Brain microvascular endothelial cell (primary cell): ENCODE data around the gene OR2H1.

Source experiments
- DNase-seq: peaks from one replicate; pipeline ENCODE4 v3.0.0-alpha.2; 2020
- H3K27ac ChIP-seq: fragments of 250-450 bp; sonication (Bioruptor Pico); 2 replicates; pipeline ENCODE4 v1.5.1; 2020; ENCODE audit warnings: mild to moderate bottlenecking, moderate library complexity
- H3K27me3 ChIP-seq: fragments of 250-450 bp; sonication (Bioruptor Pico); replicated peaks from 2 replicates; pipeline ENCODE4 v1.5.1; 2020; ENCODE audit warnings: mild to moderate bottlenecking
- H3K36me3 ChIP-seq: fragments of 250-450 bp; sonication (Bioruptor Pico); replicated peaks from 2 replicates; pipeline ENCODE4 v1.5.1; 2020; ENCODE audit warnings: mild to moderate bottlenecking
- H3K4me3 ChIP-seq: 2 replicates; pipeline ENCODE4 v1.5.1; 2011; ENCODE audit warnings: low read depth, mild to moderate bottlenecking, control low read depth, low read length, moderate library complexity
- in situ Hi-C: cut with HindIII; loops from 2 replicates; pipeline ENCODE4 v1.10.0; 2017; ENCODE audit warnings: low sequenced_read_pairs, low pct_ligation_motif_present
- TF ChIP-seq, protein P1 (sequence below): IDR thresholded peaks from 2 replicates; pipeline ENCODE4 v1.5.1; 2011; ENCODE audit warnings: low read depth, mild to moderate bottlenecking, moderate library complexity, low read length, control low read depth, inconsistent platforms; ENCODE audit errors: missing control alignments

The OR2H1 gene

DNA sequence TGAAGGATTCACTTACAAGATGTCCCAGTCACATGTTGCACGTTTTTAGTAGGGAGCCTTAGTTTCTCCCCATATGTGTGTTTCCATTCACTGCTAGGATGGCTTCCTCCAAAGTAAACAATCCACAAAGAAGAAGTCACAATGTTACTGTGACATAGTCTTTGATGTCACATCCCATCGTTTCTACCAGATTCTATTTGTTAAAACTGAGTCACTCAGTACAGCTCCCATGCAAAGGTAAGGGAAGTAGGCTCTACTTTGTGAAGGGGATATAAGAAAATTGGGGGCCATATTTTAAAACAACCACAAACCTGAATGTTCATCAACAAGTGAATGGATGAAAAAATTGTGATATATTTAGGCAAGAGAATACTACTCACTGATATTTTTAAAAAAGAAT lies at the start of gene OR2H1, which contains the start of gene OR11A1:
OR2H1 (plus strand) TSS at position 185 of the 400 bp plus-strand sequence. CDS start 4,615 bp downstream, outside the sequence.
OR11A1 (minus strand) TSS at position 101 of the 400 bp plus-strand sequence. CDS start 29,430 bp downstream, outside the sequence.
- no peak for DNase-seq
- in situ Hi-C loops, result no loop called here

DNA sequence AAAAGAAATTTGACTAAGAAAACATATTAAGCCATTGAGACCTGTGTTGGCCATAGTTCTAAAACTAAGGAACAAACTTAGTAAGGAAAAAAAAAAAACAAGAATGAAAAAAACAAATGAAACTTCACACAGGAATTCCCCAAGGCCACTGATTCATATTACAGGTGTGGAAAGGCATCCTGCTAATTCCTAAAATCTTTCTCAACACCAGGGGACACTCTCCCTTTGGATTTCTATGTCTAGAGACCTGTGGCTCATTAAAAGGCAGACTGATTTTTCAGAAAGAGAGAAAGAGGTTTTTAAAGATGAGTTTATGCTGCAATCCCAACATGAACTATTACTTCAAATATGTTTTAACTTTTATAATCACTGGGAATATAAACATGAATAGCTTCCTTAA lies 42.4 kb upstream of the OR2H1 start, which contains the start of gene OR12D1:
OR12D1 (plus strand) TSS at position 341 of the 400 bp plus-strand sequence.
- no peak within 1 kb of the TSS for H3K4me3 ChIP-seq
- H3K36me3 ChIP-seq, result no peaks in the 10 kb centered on the region
- H3K27ac ChIP-seq, result no peak within 1 kb of the TSS
- no peaks in the 10 kb centered on the region for H3K27me3 ChIP-seq
- no peak for DNase-seq
- in situ Hi-C loops, result no loop called here
- TF ChIP-seq, protein P1, sequence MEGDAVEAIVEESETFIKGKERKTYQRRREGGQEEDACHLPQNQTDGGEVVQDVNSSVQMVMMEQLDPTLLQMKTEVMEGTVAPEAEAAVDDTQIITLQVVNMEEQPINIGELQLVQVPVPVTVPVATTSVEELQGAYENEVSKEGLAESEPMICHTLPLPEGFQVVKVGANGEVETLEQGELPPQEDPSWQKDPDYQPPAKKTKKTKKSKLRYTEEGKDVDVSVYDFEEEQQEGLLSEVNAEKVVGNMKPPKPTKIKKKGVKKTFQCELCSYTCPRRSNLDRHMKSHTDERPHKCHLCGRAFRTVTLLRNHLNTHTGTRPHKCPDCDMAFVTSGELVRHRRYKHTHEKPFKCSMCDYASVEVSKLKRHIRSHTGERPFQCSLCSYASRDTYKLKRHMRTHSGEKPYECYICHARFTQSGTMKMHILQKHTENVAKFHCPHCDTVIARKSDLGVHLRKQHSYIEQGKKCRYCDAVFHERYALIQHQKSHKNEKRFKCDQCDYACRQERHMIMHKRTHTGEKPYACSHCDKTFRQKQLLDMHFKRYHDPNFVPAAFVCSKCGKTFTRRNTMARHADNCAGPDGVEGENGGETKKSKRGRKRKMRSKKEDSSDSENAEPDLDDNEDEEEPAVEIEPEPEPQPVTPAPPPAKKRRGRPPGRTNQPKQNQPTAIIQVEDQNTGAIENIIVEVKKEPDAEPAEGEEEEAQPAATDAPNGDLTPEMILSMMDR, result peak; percentile 27

More for the DNA sequence above, at the start of gene OR2H1, which contains the start of gene OR11A1:
- no peaks in the 10 kb centered on the region for H3K27me3 ChIP-seq
- no peak within 1 kb of the TSS for H3K4me3 ChIP-seq
- H3K36me3 ChIP-seq, result no peaks in the 10 kb centered on the region
- no peak within 1 kb of the TSS for H3K27ac ChIP-seq
- TF ChIP-seq, protein P1, result no peak

DNA sequence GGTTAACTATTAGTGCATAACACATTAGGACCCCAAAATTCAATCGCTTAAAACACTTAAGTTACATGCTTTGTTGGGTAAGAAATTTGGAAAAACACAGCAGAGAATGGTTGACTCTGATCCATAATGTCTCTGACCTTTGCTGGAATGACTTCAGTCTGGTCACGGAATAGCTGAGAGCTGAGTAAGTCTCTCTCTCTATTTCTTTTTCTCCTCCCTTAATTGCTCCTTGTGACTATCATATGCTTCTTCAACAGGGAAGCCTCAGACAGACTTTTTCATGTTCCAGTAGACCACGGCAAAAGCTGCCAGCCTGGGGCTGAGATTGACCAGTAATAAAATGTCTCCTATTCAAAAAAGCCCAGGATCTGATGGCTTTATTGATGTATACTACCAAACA lies 37.4 kb upstream of the OR2H1 start:
- in situ Hi-C loops, result no loop called here
- Histone ChIP-seq H3K27me3 (no peaks in the 10 kb centered on the region), H3K27ac (peak overlapping the region; percentile 87), H3K4me3 (no peak overlapping the region), H3K36me3 (no peaks in the 10 kb centered on the region)
- peak; percentile 60 for DNase-seq
- TF ChIP-seq, protein P1, result no peak

DNA sequence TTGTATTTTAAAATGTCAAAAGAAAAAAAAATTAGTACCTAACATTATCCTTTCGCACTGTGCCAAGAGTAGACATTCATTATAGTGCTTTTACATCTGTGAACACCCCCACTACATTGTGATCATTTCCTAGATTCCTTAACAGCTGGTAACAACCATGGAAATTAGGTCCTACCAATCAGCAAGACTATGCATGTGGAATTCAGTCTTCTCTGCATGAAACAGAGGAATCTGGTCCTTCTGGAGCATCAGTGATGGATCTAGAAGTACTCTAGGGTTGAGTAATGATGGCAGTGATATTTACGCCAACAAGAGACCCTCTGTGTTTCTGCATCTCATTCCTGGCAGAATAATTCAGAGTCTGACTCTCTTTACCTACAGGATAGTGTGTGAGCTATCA lies 32.8 kb upstream of the OR2H1 start:
- no peak overlapping the region for H3K4me3 ChIP-seq
- no peak for DNase-seq
- H3K27ac ChIP-seq, result peak overlapping the region; percentile 53
- in situ Hi-C loops, result no loop called here
- no peaks in the 10 kb centered on the region for H3K27me3 ChIP-seq
- TF ChIP-seq, protein P1, result no peak
- H3K36me3 ChIP-seq, result no peaks in the 10 kb centered on the region

DNA sequence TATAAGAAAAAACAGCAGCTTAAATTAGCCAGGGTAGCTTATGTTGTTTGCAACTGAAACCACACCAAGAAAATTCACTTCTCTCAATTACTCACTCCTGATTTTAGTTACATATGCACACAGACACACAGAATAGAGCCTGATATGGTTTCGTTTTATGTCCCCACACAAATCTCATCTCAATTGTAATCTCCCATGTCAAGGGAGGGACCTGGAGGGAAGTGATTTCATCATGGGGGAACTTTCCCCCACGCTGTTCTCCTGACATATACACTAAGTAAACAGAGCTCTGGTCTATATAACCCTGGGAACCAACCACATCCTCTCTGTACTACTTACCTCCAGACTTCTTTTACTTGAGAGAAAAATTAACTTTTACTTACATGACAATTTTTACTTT lies 32.4 kb upstream of the OR2H1 start:
- TF ChIP-seq, protein P1, result no peak
- Histone ChIP-seq H3K4me3 (no peak overlapping the region), H3K36me3 (no peaks in the 10 kb centered on the region), H3K27ac (peak overlapping the region; percentile 53), H3K27me3 (no peaks in the 10 kb centered on the region)
- in situ Hi-C loops, result no loop called here
- DNase-seq, result peak; percentile 47

DNA sequence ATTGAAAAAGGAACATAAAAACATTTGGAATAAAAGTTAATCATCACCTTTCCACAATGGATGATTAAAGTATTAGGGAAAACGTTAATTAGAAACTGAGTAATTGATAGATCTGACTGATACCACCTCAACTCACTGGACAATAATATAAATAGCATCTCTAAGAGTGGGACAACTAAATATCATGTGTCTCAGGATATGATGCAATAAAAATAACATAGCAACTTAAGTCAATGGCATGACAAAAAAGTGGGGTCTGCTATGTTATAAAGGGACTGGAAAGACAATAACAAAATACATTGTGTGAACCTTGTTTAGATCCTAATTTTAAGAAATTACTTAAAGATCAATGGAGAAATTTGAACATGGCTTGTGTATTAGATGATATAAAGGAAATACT lies 31.9 kb upstream of the OR2H1 start:
- H3K27me3 ChIP-seq, result no peaks in the 10 kb centered on the region
- H3K4me3 ChIP-seq, result no peak overlapping the region
- in situ Hi-C loops, result no loop called here
- DNase-seq, result no peak
- TF ChIP-seq, protein P1, result no peak
- peak overlapping the region; percentile 53 for H3K27ac ChIP-seq
- no peaks in the 10 kb centered on the region for H3K36me3 ChIP-seq
